Psoas muscle (tissue), 8 donors: ENCODE measurements around the gene PDZRN4. TPM values are rescaled to one million over a fixed set of nuclear protein-coding genes. Genes with fewer than 3 reads are reported as not detected.

Experiments used
- ATAC-seq, 4 donors: fragments of 200-7000 bp; cut with Tn5 transposase; one replicate each; pipeline ENCODE4 v1.9.1; 2020; ENCODE audit warnings: moderate library complexity in 3 of 4, mild to moderate bottlenecking in 2 of 4
- DNase-seq, 2 donors: peaks; one replicate each; pipeline ENCODE4 v3.0.0-alpha.2; 2020
- H3K27ac ChIP-seq: fragments of 200-600 bp; one replicate; pipeline ENCODE4 v1.8.0; 2022
- H3K27me3 ChIP-seq, 3 donors: fragments of 200-600 bp in 1 of 3; one replicate each; pipeline versions ENCODE4 v1.6.1 to v1.8.0; 2013 to 2022; ENCODE audit warnings: low read length in 2 of 3, mild to moderate bottlenecking in 2 of 3, moderate library complexity in 1 of 3; ENCODE audit not compliant: insufficient read depth in 3 of 3
- H3K36me3 ChIP-seq, 2 donors: fragments of 200-600 bp in 1 of 2; one replicate each; pipeline versions ENCODE4 v1.6.1 to v1.8.0; 2013 to 2022; ENCODE audit warnings: low read depth in 1 of 2, mild to moderate bottlenecking in 1 of 2, moderate library complexity in 1 of 2; ENCODE audit not compliant: insufficient read depth in 1 of 2
- H3K4me1 ChIP-seq: fragments of 200-600 bp; one replicate; pipeline ENCODE4 v1.8.0; 2022
- H3K4me3 ChIP-seq: fragments of 200-600 bp; one replicate; pipeline ENCODE4 v1.8.0; 2022; ENCODE audit warnings: mild to moderate bottlenecking
- H3K9me3 ChIP-seq: fragments of 200-600 bp; one replicate; pipeline ENCODE4 v1.8.0; 2022
- WGBS, 3 donors: extraction: QIAGEN DNeasy Blood & Tissue Kit; methylation state at CpG; one replicate each; pipeline versions ENCODE4 v1.1.6 to v1.1.7; 2013; 5-methylcytosine and 5-hydroxymethylcytosine counted together
- intact Hi-C, 2 donors: fragments of 100-400 bp; cut with DNase I; formaldehyde crosslinking; loops; one replicate each; pipeline versions ENCODE4 v1.11.0 to v1.14.2; 2022
- polyA plus RNA-seq, 3 donors: library from polyadenylated mRNA; stranded (reverse); fragments of 200-250 nt; gene quantifications; one replicate each; pipeline ENCODE4 v1.2.3, GENCODE V29; 2013
- total RNA-seq, 4 donors: library from RNA; stranded (reverse); fragmentation: NEBNext Ultra II Directional in 2 of 4; extraction: Animal tissue kit (Norgen Biotek cat#: 25700) in 2 of 4; gene quantifications; one replicate each; pipeline versions ENCODE4 v1.2.1 to v1.2.4, GENCODE V29; 2021 to 2023
- TF ChIP-seq, protein P1 (sequence below): fragments of 200-600 bp; IDR thresholded peaks from one replicate; pipeline ENCODE4 v1.8.0; 2022; ENCODE audit warnings: antibody characterized with exemption
- donor health status: healthy with polysubstance abuse.
- donor health status: DM: no; HTN: no; CAD: no; lungs with moderate emphysema.
- donor health status: Bipolar disorder and iron deficiency.
- donor health status: healthy.
- donor health status: DM: yes; HTN: yes; CAD: no.
- donor health status: DM: no; HTN: no; CAD: no.
- donor health status: DM: no; HTN: no; CAD: no.
- donor health status: DM: yes; HTN: yes; CAD: no.

PDZRN4 gene
- total and polyA plus RNA-seq, 7 donors = 0.11 to 0.39 (median 0.20) TPM; not detected in 1

DNA sequence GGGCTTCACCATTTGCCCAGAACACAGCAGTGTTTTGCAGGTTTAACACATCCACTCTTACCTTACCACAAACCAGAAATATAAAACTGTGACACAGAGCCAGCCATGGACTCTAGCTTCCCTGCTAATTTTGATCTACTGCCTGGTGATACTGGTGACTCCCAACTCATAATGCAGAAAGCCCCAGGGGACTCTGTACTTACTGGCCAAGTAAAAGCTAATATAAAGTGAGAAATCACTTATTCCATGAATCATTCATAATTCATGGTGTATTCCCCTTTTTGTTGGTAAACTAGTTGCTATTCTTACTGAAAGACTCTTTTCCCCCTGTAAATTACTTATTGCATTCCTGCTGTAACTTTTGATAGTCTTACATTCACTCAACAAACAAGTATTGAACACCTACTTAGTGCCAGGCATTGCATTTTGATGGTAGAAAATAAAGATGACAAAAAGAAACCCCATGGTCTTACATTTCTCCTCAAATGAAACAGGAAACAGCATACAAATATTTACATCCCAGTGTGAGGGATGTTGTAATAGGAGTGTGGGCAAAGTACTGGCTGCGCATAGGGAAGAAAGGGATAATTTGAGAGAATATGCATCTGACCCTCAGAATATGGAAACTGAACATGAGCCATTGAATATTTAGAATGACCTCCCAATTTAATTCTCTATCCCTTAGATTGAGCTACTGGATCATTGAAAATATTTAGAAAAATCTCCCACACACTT, 279.6 kb downstream of the PDZRN4 start:
- Histone ChIP-seq H3K36me3 (no peaks in the 10 kb centered on the region), H3K4me1 (no peaks in the 10 kb centered on the region), H3K27me3 (no peaks in the 10 kb centered on the region), H3K27ac (no peak overlapping the region), H3K4me3 (no peak overlapping the region), H3K9me3 (no peaks in the 10 kb centered on the region)
- WGBS, 3 donors = 91 to 100% (median 94%) methylated on average over 1 of the region's 1 CpG
- intact Hi-C loops = no loop called here
- ATAC-seq (no peak), DNase-seq (no peak)
- TF ChIP-seq, protein P1, sequence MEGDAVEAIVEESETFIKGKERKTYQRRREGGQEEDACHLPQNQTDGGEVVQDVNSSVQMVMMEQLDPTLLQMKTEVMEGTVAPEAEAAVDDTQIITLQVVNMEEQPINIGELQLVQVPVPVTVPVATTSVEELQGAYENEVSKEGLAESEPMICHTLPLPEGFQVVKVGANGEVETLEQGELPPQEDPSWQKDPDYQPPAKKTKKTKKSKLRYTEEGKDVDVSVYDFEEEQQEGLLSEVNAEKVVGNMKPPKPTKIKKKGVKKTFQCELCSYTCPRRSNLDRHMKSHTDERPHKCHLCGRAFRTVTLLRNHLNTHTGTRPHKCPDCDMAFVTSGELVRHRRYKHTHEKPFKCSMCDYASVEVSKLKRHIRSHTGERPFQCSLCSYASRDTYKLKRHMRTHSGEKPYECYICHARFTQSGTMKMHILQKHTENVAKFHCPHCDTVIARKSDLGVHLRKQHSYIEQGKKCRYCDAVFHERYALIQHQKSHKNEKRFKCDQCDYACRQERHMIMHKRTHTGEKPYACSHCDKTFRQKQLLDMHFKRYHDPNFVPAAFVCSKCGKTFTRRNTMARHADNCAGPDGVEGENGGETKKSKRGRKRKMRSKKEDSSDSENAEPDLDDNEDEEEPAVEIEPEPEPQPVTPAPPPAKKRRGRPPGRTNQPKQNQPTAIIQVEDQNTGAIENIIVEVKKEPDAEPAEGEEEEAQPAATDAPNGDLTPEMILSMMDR = no peak

GRCh38 chr12:41468341-41468740, 280.2 kb downstream of the PDZRN4 start:
- WGBS, 3 donors = 83 to 92% (median 88%) methylated on average over 3 of the region's 3 CpGs
- Histone ChIP-seq H3K27ac (no peak overlapping the region), H3K4me1 (no peaks in the 10 kb centered on the region), H3K9me3 (no peaks in the 10 kb centered on the region), H3K36me3 (no peaks in the 10 kb centered on the region), H3K27me3 (no peaks in the 10 kb centered on the region), H3K4me3 (no peak overlapping the region)
- no peak for ATAC-seq
- intact Hi-C loops = no loop called here
- TF ChIP-seq, protein P1 = no peak
- DNase-seq = no peak

DNA sequence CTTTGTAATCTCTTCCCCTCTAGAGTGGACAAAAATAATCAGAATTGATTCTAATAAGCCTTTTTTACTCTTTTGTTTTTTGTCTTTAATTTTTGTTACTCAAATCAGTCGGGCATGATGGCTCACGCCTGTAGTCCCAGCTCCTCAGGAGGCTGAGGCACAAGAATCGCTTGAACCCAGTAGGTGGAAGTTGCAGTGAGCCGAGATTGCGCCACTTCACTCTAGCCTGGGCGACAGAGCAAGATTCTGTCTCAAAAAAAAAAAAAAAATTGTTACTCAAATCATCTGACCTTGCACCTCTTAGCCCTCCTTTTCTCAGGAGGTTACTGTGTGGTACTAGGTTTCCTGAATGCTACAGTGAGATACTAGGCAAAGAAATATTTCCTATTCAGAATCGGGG, 280.6 kb downstream of the PDZRN4 start:
- H3K36me3 ChIP-seq = no peaks in the 10 kb centered on the region
- no peak overlapping the region for H3K27ac ChIP-seq
- ATAC-seq = no peak

GRCh38 chr12:41473441-41473840, 285.3 kb downstream of the PDZRN4 start:
- Histone ChIP-seq H3K4me3 (no peak overlapping the region), H3K36me3 (no peaks in the 10 kb centered on the region), H3K27ac (no peak overlapping the region), H3K9me3 (no peaks in the 10 kb centered on the region), H3K4me1 (no peaks in the 10 kb centered on the region), H3K27me3 (no peaks in the 10 kb centered on the region)
- TF ChIP-seq, protein P1 = no peak
- intact Hi-C loops = no loop called here
- WGBS, 3 donors = 74 to 83% (median 82%) methylated on average over 1 of the region's 1 CpG
- no peak for ATAC-seq
- DNase-seq = no peak

More for the DNA sequence above, 280.6 kb downstream of the PDZRN4 start:
- H3K9me3 ChIP-seq = no peaks in the 10 kb centered on the region
- intact Hi-C loops = no loop called here
- H3K4me3 ChIP-seq = no peak overlapping the region
- no peak for DNase-seq
- WGBS, 3 donors = 71 to 77% (median 72%) methylated on average over 7 of the region's 7 CpGs
- H3K4me1 ChIP-seq = no peaks in the 10 kb centered on the region
- H3K27me3 ChIP-seq = no peaks in the 10 kb centered on the region
- TF ChIP-seq, protein P1 = no peak

DNA sequence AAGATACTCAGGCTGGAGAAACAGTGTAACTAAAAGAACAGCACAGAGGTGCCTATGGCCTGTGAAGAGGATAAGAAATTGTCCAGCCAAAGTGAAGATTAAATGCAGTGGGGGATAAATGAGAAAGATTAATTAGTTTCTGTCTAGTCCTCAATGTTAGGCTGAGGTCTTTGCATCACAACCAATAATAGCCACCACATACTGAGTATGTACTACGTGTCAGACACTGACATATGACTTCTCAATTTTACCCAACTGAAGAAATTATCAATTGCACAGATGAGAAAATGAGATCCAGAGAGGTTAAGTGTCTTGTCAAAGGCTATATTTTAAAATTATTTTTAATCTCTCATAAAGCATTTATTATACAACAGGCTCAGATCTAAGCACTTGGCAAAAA, 285.9 kb downstream of the PDZRN4 start:
- Histone ChIP-seq H3K4me3 (no peak overlapping the region), H3K27me3 (no peaks in the 10 kb centered on the region), H3K9me3 (no peaks in the 10 kb centered on the region), H3K4me1 (no peaks in the 10 kb centered on the region), H3K27ac (no peak overlapping the region), H3K36me3 (no peaks in the 10 kb centered on the region)
- intact Hi-C loops = no loop called here
- WGBS, 3 donors = 81 to 88% (median 85%) methylated on average over 1 of the region's 1 CpG
- ATAC-seq = no peak
- no peak for DNase-seq
- TF ChIP-seq, protein P1 = no peak
